GM21390 (cell line): Measurements from ENCODE around the gene SLC25A21.
"Not testable (repeated sequence)": the region's sequence is repeated elsewhere in the genome, so short reads cannot be mapped to it uniquely, and the experiment has no call there.

Experiments used
- ATAC-seq: cut with Tn5 transposase; IDR thresholded peaks from one replicate; pipeline ENCODE4 v1.9.1; 2021; ENCODE audit not compliant: unreplicated experiment

SLC25A21 gene

GRCh38 chr14:36738269-36738668 lies 434.1 kb downstream of the SLC25A21 start:
- ATAC-seq = no peak

- no peak for ATAC-seq
Observed at GRCh38 chr14:36726128-36726527, 446.3 kb downstream of the SLC25A21 start.

GRCh38 chr14:36724162-36724561 lies 448.2 kb downstream of the SLC25A21 start:
- ATAC-seq = no peak

GRCh38 chr14:36723530-36723929 lies 448.9 kb downstream of the SLC25A21 start:
- ATAC-seq = no peak

- no peak for ATAC-seq
Observed at GRCh38 chr14:36721877-36722276, 450.5 kb downstream of the SLC25A21 start.

- ATAC-seq = no peak
Observed at GRCh38 chr14:36720657-36721056, 451.7 kb downstream of the SLC25A21 start.

GRCh38 chr14:36719823-36720222 lies 452.6 kb downstream of the SLC25A21 start:
- ATAC-seq = no peak

- no peak for ATAC-seq
Observed at GRCh38 chr14:36718216-36718615, 454.2 kb downstream of the SLC25A21 start.

- no peak for ATAC-seq
Observed at GRCh38 chr14:36717363-36717762, 455.0 kb downstream of the SLC25A21 start.

GRCh38 chr14:36716614-36717184 lies 455.7 kb downstream of the SLC25A21 start:
- ATAC-seq = no peak

- ATAC-seq = no peak
Observed at GRCh38 chr14:36713960-36714703, 458.3 kb downstream of the SLC25A21 start.

GRCh38 chr14:36707570-36707969 lies 464.8 kb downstream of the SLC25A21 start:
- ATAC-seq = no peak

- no peak for ATAC-seq
Observed at GRCh38 chr14:36702474-36702873, 469.9 kb downstream of the SLC25A21 start.

- ATAC-seq = no peak
Observed at GRCh38 chr14:36701132-36701531, 471.3 kb downstream of the SLC25A21 start.

GRCh38 chr14:36700651-36701050 lies 471.8 kb downstream of the SLC25A21 start:
- no peak for ATAC-seq

- not testable (repeated sequence) for ATAC-seq
Observed at GRCh38 chr14:36699420-36699819, 473.0 kb downstream of the SLC25A21 start.

GRCh38 chr14:36690311-36691040 lies 481.9 kb downstream of the SLC25A21 start:
- no peak for ATAC-seq

- no peak for ATAC-seq
Observed at GRCh38 chr14:36684946-36685345, 487.5 kb downstream of the SLC25A21 start.

- no peak for ATAC-seq
Observed at GRCh38 chr14:36683083-36683724, 489.2 kb downstream of the SLC25A21 start.

- ATAC-seq = no peak
Observed at GRCh38 chr14:36682338-36682737, 490.1 kb downstream of the SLC25A21 start.

- no peak for ATAC-seq
Observed at GRCh38 chr14:36676236-36676635, 496.2 kb downstream of the SLC25A21 start.

GRCh38 chr14:36675581-36675980 lies 496.8 kb downstream of the SLC25A21 start:
- ATAC-seq = no peak
